SK-N-SH (cell line): ENCODE data around the gene KRTAP10-5. TPM values are rescaled to one million over a fixed set of nuclear protein-coding genes. Genes with fewer than 3 reads are reported as not detected.

Source experiments
- CTCF ChIA-PET: fragments of 300-600, 350-600 bp; formaldehyde crosslinking; extraction: SDS; loops from one replicate; lab custom pipeline; 2021; lab: Yijun Ruan, JAX
- POLR2A ChIA-PET: fragments of 350-600 bp; sonication (Branson Sonifier 250); formaldehyde crosslinking; extraction: SDS; loops from one replicate; lab custom pipeline; 2020; ENCODE audit warnings: antibody characterized with exemption, inconsistent platforms; lab: Yijun Ruan, JAX
- DNase-seq: peaks from one replicate; pipeline ENCODE4 v3.0.0; 2012
- H2AFZ ChIP-seq: fragments of 200-600 bp; sonication (generic); 2 replicates; pipeline ENCODE4 v1.8.1; 2016; ENCODE audit warnings: antibody characterized with exemption, mild to moderate bottlenecking, low read depth
- H3F3A ChIP-seq: fragments of 200-600 bp; sonication (generic); replicated peaks from 2 replicates; pipeline ENCODE3; 2016; ENCODE audit warnings: antibody characterized with exemption, mild to moderate bottlenecking; ENCODE audit not compliant: insufficient read depth
- H3K27ac ChIP-seq, 2 experiments: fragments of 200-500 bp in 1 of 2; fragments of 200-600 bp in 1 of 2; sonication (Bioruptor generic) in 1 of 2; sonication (generic), shearing (Covaris generic) in 1 of 2; 2 replicates each; pipeline versions ENCODE4 v1.5.1 to v1.6.1; 2014 to 2016; ENCODE audit warnings: low read depth in 2 of 2, inconsistent platforms in 1 of 2, low read length in 1 of 2, mild to moderate bottlenecking in 1 of 2, mixed read lengths in 1 of 2
- H3K27me3 ChIP-seq: fragments of 200-600 bp; sonication (generic), shearing (Covaris generic); 2 replicates; pipeline ENCODE4 v1.6.1; 2016; ENCODE audit warnings: mixed run types; ENCODE audit not compliant: insufficient read depth
- H3K36me3 ChIP-seq, 2 experiments: fragments of 200-500 bp in 1 of 2; fragments of 200-600 bp in 1 of 2; sonication (Bioruptor generic) in 1 of 2; sonication (generic) in 1 of 2; replicated peaks in 1 of 2; 2 replicates each; pipeline versions ENCODE3 to v1.5.1; 2014 to 2016; ENCODE audit warnings: low read length in 1 of 2, mild to moderate bottlenecking in 1 of 2; ENCODE audit not compliant: insufficient read depth in 2 of 2, control insufficient read depth in 1 of 2
- H3K4me1 ChIP-seq, 2 experiments: fragments of 200-500 bp in 1 of 2; fragments of 200-600 bp in 1 of 2; sonication (Bioruptor generic) in 1 of 2; sonication (generic), shearing (Covaris generic) in 1 of 2; 2 replicates each; pipeline versions ENCODE4 v1.5.1 to v1.6.1; 2014 to 2016; ENCODE audit warnings: low read depth in 1 of 2, low read length in 1 of 2, mixed run types in 1 of 2; ENCODE audit not compliant: insufficient read depth in 2 of 2, control insufficient read depth in 1 of 2
- H3K4me2 ChIP-seq: fragments of 200-600 bp; sonication (generic), shearing (Covaris generic); 2 replicates; pipeline ENCODE4 v1.6.1; 2017; ENCODE audit warnings: mixed run types
- H3K4me3 ChIP-seq, 2 experiments: fragments of 200-500 bp in 1 of 2; fragments of 200-600 bp in 1 of 2; sonication (Bioruptor generic) in 1 of 2; sonication (generic), shearing (Covaris generic) in 1 of 2; 2 replicates each; pipeline versions ENCODE4 v1.5.1 to v1.8.1; 2014 to 2016; ENCODE audit warnings: low read depth in 2 of 2, inconsistent platforms in 1 of 2, low read length in 1 of 2, mild to moderate bottlenecking in 1 of 2, mixed read lengths in 1 of 2, moderate library complexity in 1 of 2
- H3K79me2 ChIP-seq: fragments of 200-600 bp; sonication (generic); 2 replicates; pipeline ENCODE4 v1.8.1; 2017; ENCODE audit warnings: mild to moderate bottlenecking; ENCODE audit not compliant: insufficient read depth
- H3K9ac ChIP-seq: fragments of 200-600 bp; sonication (generic); 2 replicates; pipeline ENCODE4 v1.6.1; 2017; ENCODE audit warnings: mixed run types
- H3K9me2 ChIP-seq: fragments of 200-600 bp; sonication (generic); 2 replicates; pipeline ENCODE4 v1.6.1; 2017; ENCODE audit warnings: mixed run types
- H3K9me3 ChIP-seq: fragments of 200-600 bp; sonication (generic); 2 replicates; pipeline ENCODE4 v1.6.1; 2017; ENCODE audit warnings: mixed run types, mild to moderate bottlenecking, moderate library complexity
- H4K20me1 ChIP-seq: fragments of 200-600 bp; sonication (generic); 2 replicates; pipeline ENCODE4 v1.6.1; 2017; ENCODE audit warnings: mild to moderate bottlenecking, mixed run types; ENCODE audit not compliant: insufficient read depth
- JUND ChIP-seq: IDR thresholded peaks from 2 replicates; pipeline ENCODE4 v1.4.0; 2012
- MXI1 ChIP-seq: IDR thresholded peaks from 2 replicates; pipeline ENCODE4 v1.6.1; 2012; ENCODE audit warnings: mild to moderate bottlenecking, low read depth, low read length, improper control_type of control experiment
- NFIC ChIP-seq: IDR thresholded peaks from 2 replicates; pipeline ENCODE4 v1.4.0; 2012; ENCODE audit warnings: borderline replicate concordance
- RCOR1 ChIP-seq: fragments of 150-350 bp; IDR thresholded peaks from 2 replicates; pipeline ENCODE4 v1.6.1; 2017; ENCODE audit warnings: antibody characterized with exemption, low read length
- RFX5 ChIP-seq: IDR thresholded peaks from 2 replicates; pipeline ENCODE4 v1.6.1; 2012; ENCODE audit warnings: mild to moderate bottlenecking, improper control_type of control experiment, low read length
- RXRA ChIP-seq: IDR thresholded peaks from 2 replicates; pipeline ENCODE4 v1.4.0; 2012; ENCODE audit warnings: low read depth, mild to moderate bottlenecking, borderline replicate concordance
- SIN3A ChIP-seq: IDR thresholded peaks from 2 replicates; pipeline ENCODE4 v1.6.1; 2012; ENCODE audit warnings: low read depth, mild to moderate bottlenecking, low read length, moderate library complexity, borderline replicate concordance
- TCF12 ChIP-seq: IDR thresholded peaks from 2 replicates; pipeline ENCODE4 v1.4.0; 2012
- WGBS: methylation state at CpG from one replicate; pipeline ENCODE4 v1.1.6; 2017; ENCODE audit warnings: low lambda C conversion rate; 5-methylcytosine and 5-hydroxymethylcytosine counted together
- polyA plus RNA-seq, 3 experiments: library from polyadenylated mRNA; depleted of rRNA; stranded (reverse); fragments of >200 nt; gene quantifications; 2 replicates each; pipeline ENCODE4 v1.2.3, GENCODE V29; 2012
- TF ChIP-seq, protein P1 (sequence below): fragments of 150-350 bp; IDR thresholded peaks from 2 replicates; pipeline ENCODE4 v1.6.1; 2016; ENCODE audit warnings: mild to moderate bottlenecking, low read depth, low read length
- TF ChIP-seq, protein P2 (sequence below): fragments of 200-600 bp; sonication (generic); IDR thresholded peaks from 2 replicates; pipeline ENCODE4 v1.6.1; 2017; ENCODE audit warnings: antibody characterized with exemption, mild to moderate bottlenecking, moderate library complexity
- TF ChIP-seq, protein P3 (sequence below): IDR thresholded peaks from 2 replicates; pipeline ENCODE4 v1.6.1; 2012; ENCODE audit warnings: mild to moderate bottlenecking, low read depth, low read length, moderate library complexity

KRTAP10-5 gene
- polyA plus RNA-seq, 1 of the 3 experiments (the other 2 are of a cell fraction) = not detected

DNA sequence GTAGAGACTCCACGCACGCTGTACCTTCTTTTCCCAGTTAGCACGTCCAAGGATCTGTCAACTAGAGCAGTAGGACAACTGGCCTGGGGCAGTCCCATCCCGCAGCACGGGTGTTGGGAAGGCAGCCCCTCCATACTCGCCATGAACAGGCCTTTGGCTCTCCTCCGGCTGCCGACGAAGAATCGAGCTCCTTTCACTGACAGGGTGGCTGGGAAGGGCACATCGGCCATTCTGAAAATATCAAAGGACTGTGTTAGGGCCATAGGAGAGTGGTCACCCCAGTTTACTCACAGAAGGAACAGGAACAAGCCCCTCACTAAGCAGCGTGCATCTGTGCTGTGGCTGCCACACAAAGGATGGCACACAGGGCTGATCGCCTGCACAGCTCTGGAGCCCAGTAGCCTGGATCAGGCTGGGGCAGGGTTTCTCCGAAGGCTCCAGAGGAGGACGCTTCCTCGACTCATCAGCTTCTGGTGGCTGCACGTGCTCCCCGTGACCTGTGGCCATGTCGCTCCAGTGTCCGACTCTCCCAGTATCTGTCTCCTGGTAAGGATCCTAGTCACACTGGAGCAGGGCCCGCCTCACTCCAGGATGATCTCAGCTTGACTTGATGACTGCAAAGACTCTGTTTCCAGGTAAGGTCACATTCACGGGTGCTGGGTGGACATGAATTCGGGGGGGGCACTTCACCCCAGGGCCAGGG is 49.4 kb downstream of the KRTAP10-5 start:
- Histone ChIP-seq H3K36me3 (no peaks in the 10 kb centered on the region), H4K20me1 (no peaks in the 10 kb centered on the region), H3K4me2 (no peak overlapping the region), H3K9me2 (no peaks in the 10 kb centered on the region), H3K27me3 (peaks cover 34% of the 10 kb centered on the region; the same call in 1 of the 2 replicates), H3K9me3 (no peaks in the 10 kb centered on the region), H3K27ac (no peak overlapping the region), H2AFZ (no peak overlapping the region), H3K4me3 (no peak overlapping the region), H3K9ac (no peak overlapping the region), H3K4me1 (no peaks in the 10 kb centered on the region; a peak in 1 of 4 replicates), H3K79me2 (no peaks in the 10 kb centered on the region), H3F3A (no peaks in the 10 kb centered on the region)
- 31% methylated on average over 15 of the region's 23 CpGs for WGBS
- POLR2A ChIA-PET = no interaction called here
- CTCF ChIA-PET = interaction anchor here (1.6 kb wide), 1 partner anchor 262 kb away, joined by 6 read pairs; no protein-coding TSS in a partner anchor
- no peak for DNase-seq
- TF ChIP-seq TCF12 (no peak), RFX5 (no peak), SIN3A (no peak), NFIC (no peak), RXRA (no peak), MXI1 (no peak), RCOR1 (no peak), JUND (no peak)
- TF ChIP-seq, protein P1, sequence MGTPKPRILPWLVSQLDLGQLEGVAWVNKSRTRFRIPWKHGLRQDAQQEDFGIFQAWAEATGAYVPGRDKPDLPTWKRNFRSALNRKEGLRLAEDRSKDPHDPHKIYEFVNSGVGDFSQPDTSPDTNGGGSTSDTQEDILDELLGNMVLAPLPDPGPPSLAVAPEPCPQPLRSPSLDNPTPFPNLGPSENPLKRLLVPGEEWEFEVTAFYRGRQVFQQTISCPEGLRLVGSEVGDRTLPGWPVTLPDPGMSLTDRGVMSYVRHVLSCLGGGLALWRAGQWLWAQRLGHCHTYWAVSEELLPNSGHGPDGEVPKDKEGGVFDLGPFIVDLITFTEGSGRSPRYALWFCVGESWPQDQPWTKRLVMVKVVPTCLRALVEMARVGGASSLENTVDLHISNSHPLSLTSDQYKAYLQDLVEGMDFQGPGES = no peak
- TF ChIP-seq, protein P2, sequence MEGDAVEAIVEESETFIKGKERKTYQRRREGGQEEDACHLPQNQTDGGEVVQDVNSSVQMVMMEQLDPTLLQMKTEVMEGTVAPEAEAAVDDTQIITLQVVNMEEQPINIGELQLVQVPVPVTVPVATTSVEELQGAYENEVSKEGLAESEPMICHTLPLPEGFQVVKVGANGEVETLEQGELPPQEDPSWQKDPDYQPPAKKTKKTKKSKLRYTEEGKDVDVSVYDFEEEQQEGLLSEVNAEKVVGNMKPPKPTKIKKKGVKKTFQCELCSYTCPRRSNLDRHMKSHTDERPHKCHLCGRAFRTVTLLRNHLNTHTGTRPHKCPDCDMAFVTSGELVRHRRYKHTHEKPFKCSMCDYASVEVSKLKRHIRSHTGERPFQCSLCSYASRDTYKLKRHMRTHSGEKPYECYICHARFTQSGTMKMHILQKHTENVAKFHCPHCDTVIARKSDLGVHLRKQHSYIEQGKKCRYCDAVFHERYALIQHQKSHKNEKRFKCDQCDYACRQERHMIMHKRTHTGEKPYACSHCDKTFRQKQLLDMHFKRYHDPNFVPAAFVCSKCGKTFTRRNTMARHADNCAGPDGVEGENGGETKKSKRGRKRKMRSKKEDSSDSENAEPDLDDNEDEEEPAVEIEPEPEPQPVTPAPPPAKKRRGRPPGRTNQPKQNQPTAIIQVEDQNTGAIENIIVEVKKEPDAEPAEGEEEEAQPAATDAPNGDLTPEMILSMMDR = no peak
- TF ChIP-seq, protein P3, sequence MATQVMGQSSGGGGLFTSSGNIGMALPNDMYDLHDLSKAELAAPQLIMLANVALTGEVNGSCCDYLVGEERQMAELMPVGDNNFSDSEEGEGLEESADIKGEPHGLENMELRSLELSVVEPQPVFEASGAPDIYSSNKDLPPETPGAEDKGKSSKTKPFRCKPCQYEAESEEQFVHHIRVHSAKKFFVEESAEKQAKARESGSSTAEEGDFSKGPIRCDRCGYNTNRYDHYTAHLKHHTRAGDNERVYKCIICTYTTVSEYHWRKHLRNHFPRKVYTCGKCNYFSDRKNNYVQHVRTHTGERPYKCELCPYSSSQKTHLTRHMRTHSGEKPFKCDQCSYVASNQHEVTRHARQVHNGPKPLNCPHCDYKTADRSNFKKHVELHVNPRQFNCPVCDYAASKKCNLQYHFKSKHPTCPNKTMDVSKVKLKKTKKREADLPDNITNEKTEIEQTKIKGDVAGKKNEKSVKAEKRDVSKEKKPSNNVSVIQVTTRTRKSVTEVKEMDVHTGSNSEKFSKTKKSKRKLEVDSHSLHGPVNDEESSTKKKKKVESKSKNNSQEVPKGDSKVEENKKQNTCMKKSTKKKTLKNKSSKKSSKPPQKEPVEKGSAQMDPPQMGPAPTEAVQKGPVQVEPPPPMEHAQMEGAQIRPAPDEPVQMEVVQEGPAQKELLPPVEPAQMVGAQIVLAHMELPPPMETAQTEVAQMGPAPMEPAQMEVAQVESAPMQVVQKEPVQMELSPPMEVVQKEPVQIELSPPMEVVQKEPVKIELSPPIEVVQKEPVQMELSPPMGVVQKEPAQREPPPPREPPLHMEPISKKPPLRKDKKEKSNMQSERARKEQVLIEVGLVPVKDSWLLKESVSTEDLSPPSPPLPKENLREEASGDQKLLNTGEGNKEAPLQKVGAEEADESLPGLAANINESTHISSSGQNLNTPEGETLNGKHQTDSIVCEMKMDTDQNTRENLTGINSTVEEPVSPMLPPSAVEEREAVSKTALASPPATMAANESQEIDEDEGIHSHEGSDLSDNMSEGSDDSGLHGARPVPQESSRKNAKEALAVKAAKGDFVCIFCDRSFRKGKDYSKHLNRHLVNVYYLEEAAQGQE = no peak
